Prostate gland (tissue), 2 donors: ENCODE results near the gene SVOPL.

ENCODE experiments used
- POLR2A ChIP-seq: fragments of 450-650 bp; IDR thresholded peaks from one replicate; pipeline ENCODE4 v1.6.1; 2016; ENCODE audit warnings: antibody characterized with exemption, mild to moderate bottlenecking
- POLR2AphosphoS5 ChIP-seq: sonication (generic); formaldehyde crosslinking; IDR thresholded peaks from one replicate; pipeline ENCODE4 v1.6.1; 2017; ENCODE audit warnings: antibody characterized with exemption
- TF ChIP-seq, protein P1 (sequence below), 4 experiments: fragments of 200-600 bp in 2 of 4; fragments of 450-650 bp in 2 of 4; sonication (generic) in 2 of 4; IDR thresholded peaks; 1 replicate in 3 of 4; 2 replicates in 1 of 4; pipeline ENCODE4 v1.5.1; 2016 to 2019; ENCODE audit warnings: antibody characterized with exemption in 4 of 4, mild to moderate bottlenecking in 2 of 4, moderate library complexity in 2 of 4

GRCh38 chr7:138625849-138626230, 75.3 kb downstream of the SVOPL start:
- TF ChIP-seq, protein P1, sequence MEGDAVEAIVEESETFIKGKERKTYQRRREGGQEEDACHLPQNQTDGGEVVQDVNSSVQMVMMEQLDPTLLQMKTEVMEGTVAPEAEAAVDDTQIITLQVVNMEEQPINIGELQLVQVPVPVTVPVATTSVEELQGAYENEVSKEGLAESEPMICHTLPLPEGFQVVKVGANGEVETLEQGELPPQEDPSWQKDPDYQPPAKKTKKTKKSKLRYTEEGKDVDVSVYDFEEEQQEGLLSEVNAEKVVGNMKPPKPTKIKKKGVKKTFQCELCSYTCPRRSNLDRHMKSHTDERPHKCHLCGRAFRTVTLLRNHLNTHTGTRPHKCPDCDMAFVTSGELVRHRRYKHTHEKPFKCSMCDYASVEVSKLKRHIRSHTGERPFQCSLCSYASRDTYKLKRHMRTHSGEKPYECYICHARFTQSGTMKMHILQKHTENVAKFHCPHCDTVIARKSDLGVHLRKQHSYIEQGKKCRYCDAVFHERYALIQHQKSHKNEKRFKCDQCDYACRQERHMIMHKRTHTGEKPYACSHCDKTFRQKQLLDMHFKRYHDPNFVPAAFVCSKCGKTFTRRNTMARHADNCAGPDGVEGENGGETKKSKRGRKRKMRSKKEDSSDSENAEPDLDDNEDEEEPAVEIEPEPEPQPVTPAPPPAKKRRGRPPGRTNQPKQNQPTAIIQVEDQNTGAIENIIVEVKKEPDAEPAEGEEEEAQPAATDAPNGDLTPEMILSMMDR (IDR thresholded peaks at IDR 0.05) = no peak
- TF ChIP-seq POLR2A (no peak), POLR2AphosphoS5 (no peak)
